K562 (cell line): ENCODE results near the gene HMBS. TPM values are rescaled to one million over a fixed set of nuclear protein-coding genes. Genes with fewer than 3 reads are reported as not detected.

Experiments used
- ATAC-seq: fragments of 200-7000 bp; cut with Tn5 transposase; 3 replicates; pipeline ENCODE4 v1.9.1; 2020; ENCODE audit warnings: moderate library complexity
- BruUV-seq: library from RNA; stranded (reverse); fragments of 400-500 nt; replicated peaks from 2 replicates; lab custom pipeline; 2021; lab: Mats Ljungman, UMichigan
- CTCF ChIA-PET: fragments of 300-600 bp; formaldehyde crosslinking; extraction: SDS; loops from one replicate; lab custom pipeline; 2021; ENCODE audit warnings: low intra/inter-chr PET ratio; lab: Yijun Ruan, JAX
- POLR2A ChIA-PET: fragments of 300-600, 350-650 bp; sonication (Branson Sonifier 250); formaldehyde crosslinking; extraction: SDS; loops from one replicate; lab custom pipeline; 2021; ENCODE audit warnings: antibody characterized with exemption, inconsistent platforms; lab: Yijun Ruan, JAX
- DNase-seq, 4 experiments: peaks; one replicate each; pipeline versions ENCODE4 v3.0.0 to v3.0.0-alpha.2; 2011 to 2018; ENCODE audit warnings: low spot score in 3 of 4, mixed read lengths in 3 of 4; ENCODE audit errors: extremely low read depth in 1 of 4
- FAIRE-seq: peaks from 2 replicates; lab custom pipeline; 2011; peaks lifted over from hg19 to GRCh38; lab: Jason Lieb, UNC
- H2AFZ ChIP-seq: 2 replicates; pipeline ENCODE4 v1.6.0; 2011; ENCODE audit warnings: low read depth, low read length, control low read depth, inconsistent platforms
- H3K27ac ChIP-seq: fragments of 200-600 bp; 3 replicates; pipeline ENCODE4 v1.8.0; 2011; ENCODE audit warnings: low read depth, mild to moderate bottlenecking, control low read depth, inconsistent platforms, low read length, moderate library complexity, mixed read lengths; ENCODE audit errors: extremely low read depth
- H3K27me3 ChIP-seq, 2 experiments: fragments of 300-600 bp in 1 of 2; 2 replicates in 1 of 2; 3 replicates in 1 of 2; pipeline versions ENCODE4 v1.6.0 to v1.8.0; 2011; ENCODE audit warnings: inconsistent platforms in 2 of 2, low read length in 2 of 2, mild to moderate bottlenecking in 1 of 2, mixed read lengths in 1 of 2, moderate library complexity in 1 of 2; ENCODE audit not compliant: control insufficient read depth in 2 of 2, insufficient read depth in 2 of 2
- H3K36me3 ChIP-seq: fragments of 300-600 bp; 3 replicates; pipeline ENCODE4 v1.8.0; 2011; ENCODE audit warnings: mild to moderate bottlenecking, low read length, inconsistent platforms; ENCODE audit not compliant: control insufficient read depth, insufficient read depth
- H3K4me1 ChIP-seq, 2 experiments: fragments of 200-600 bp in 1 of 2; replicated peaks in 1 of 2; 2 replicates in 1 of 2; 3 replicates in 1 of 2; pipeline versions ENCODE4 v1.5.1 to v1.8.0; 2011; ENCODE audit warnings: inconsistent platforms in 2 of 2, low read length in 2 of 2, mild to moderate bottlenecking in 1 of 2, mixed read lengths in 1 of 2, moderate library complexity in 1 of 2; ENCODE audit not compliant: control insufficient read depth in 2 of 2, insufficient read depth in 2 of 2
- H3K4me2 ChIP-seq: 2 replicates; pipeline ENCODE4 v1.6.1; 2011; ENCODE audit warnings: low read length, control low read depth, inconsistent platforms, mixed read lengths; ENCODE audit not compliant: insufficient read depth
- H3K4me3 ChIP-seq: fragments of 200-600 bp; sonication (generic), shearing (Covaris generic); 2 replicates; pipeline ENCODE4 v1.5.1; 2016; ENCODE audit warnings: control low read depth, inconsistent platforms
- H3K79me2 ChIP-seq: fragments of 200-600 bp; 3 replicates; pipeline ENCODE4 v1.8.0; 2011; ENCODE audit warnings: low read length, inconsistent platforms; ENCODE audit not compliant: control insufficient read depth, insufficient read depth
- H3K9ac ChIP-seq, 2 experiments: 2 replicates each; pipeline versions ENCODE4 v1.6.0 to v1.6.1; 2011; ENCODE audit warnings: low read depth in 2 of 2, low read length in 2 of 2, control low read depth in 1 of 2, inconsistent platforms in 1 of 2, mild to moderate bottlenecking in 1 of 2, mixed read lengths in 1 of 2; ENCODE audit not compliant: insufficient read depth in 1 of 2
- H3K9me1 ChIP-seq: one replicate; pipeline ENCODE4 v1.6.0; 2011; ENCODE audit warnings: inconsistent platforms, mild to moderate bottlenecking, low read length, moderate library complexity; ENCODE audit not compliant: control insufficient read depth, insufficient read depth
- H3K9me3 ChIP-seq: replicated peaks from 2 replicates; pipeline ENCODE4 v1.5.1; 2011; ENCODE audit warnings: low read depth, low read length, inconsistent platforms; ENCODE audit not compliant: control insufficient read depth, insufficient read depth
- H4K20me1 ChIP-seq: replicated peaks from 2 replicates; pipeline ENCODE4 v1.6.1; 2011; ENCODE audit warnings: low read length, inconsistent platforms, mixed read lengths; ENCODE audit not compliant: control insufficient read depth, insufficient read depth
- ARID1B ChIP-seq: fragments of 450-650 bp; IDR thresholded peaks from 2 replicates; pipeline ENCODE4 v1.6.1; 2016; ENCODE audit warnings: antibody characterized with exemption, mild to moderate bottlenecking, inconsistent platforms
- C11orf30 ChIP-seq: fragments of 450-650 bp; IDR thresholded peaks from 2 replicates; pipeline ENCODE4 v1.6.1; 2016; ENCODE audit warnings: low read depth, mild to moderate bottlenecking
- CREM ChIP-seq: IDR thresholded peaks from 2 replicates; pipeline ENCODE4 v1.6.1; 2014; ENCODE audit warnings: antibody characterized with exemption, low read depth
- DPF2 ChIP-seq: fragments of 450-650 bp; IDR thresholded peaks from 2 replicates; pipeline ENCODE4 v1.6.1; 2016
- FOSL1 ChIP-seq: fragments of 200-800 bp; sonication (Bioruptor generic); conservative IDR thresholded peaks from 2 replicates; pipeline ENCODE4 v1.6.1; 2016; ENCODE audit warnings: missing genetic modification characterization, missing compliant biosample characterization
- FOXM1 ChIP-seq, 2 experiments: fragments of 450-650 bp in 1 of 2; sonication (generic) in 1 of 2; formaldehyde crosslinking in 1 of 2; IDR thresholded peaks; 2 replicates each; pipeline versions ENCODE4 v1.6.1 to v1.9.0; 2017 to 2022; ENCODE audit warnings: low read depth in 2 of 2, mild to moderate bottlenecking in 2 of 2, missing genetic modification reagents in 1 of 2, moderate library complexity in 1 of 2
- GABPA ChIP-seq: fragments of 200-800 bp; sonication (Bioruptor generic); conservative IDR thresholded peaks from 2 replicates; pipeline ENCODE4 v1.6.1; 2016; ENCODE audit warnings: low read depth, missing genetic modification characterization, missing compliant biosample characterization
- HDAC8 ChIP-seq: fragments of 450-650 bp; IDR thresholded peaks from 2 replicates; pipeline ENCODE4 v1.6.1; 2016; ENCODE audit warnings: mild to moderate bottlenecking, missing genetic modification characterization, moderate library complexity, missing compliant biosample characterization
- KDM1A ChIP-seq, 2 experiments: fragments of 450-650 bp; IDR thresholded peaks; 2 replicates each; pipeline ENCODE4 v1.6.1; 2016; ENCODE audit warnings: mild to moderate bottlenecking in 2 of 2
- MAZ ChIP-seq, 2 experiments: fragments of 450-650 bp in 1 of 2; sonication (generic) in 1 of 2; formaldehyde crosslinking; IDR thresholded peaks in 1 of 2; conservative IDR thresholded peaks in 1 of 2; 2 replicates each; pipeline versions ENCODE4 v1.4.0 to v1.5.0; 2020; ENCODE audit warnings: mild to moderate bottlenecking in 1 of 2, missing genetic modification reagents in 1 of 2
- MTA1 ChIP-seq: fragments of 450-650 bp; IDR thresholded peaks from 2 replicates; pipeline ENCODE4 v1.6.1; 2017; ENCODE audit warnings: borderline replicate concordance
- PHF20 ChIP-seq: fragments of 450-650 bp; IDR thresholded peaks from 2 replicates; pipeline ENCODE4 v1.6.1; 2018; ENCODE audit not compliant: partially characterized antibody
- RBFOX2 ChIP-seq: fragments of 200-400 bp; formaldehyde crosslinking; IDR thresholded peaks from 2 replicates; pipeline ENCODE4 v1.6.1; 2017; ENCODE audit warnings: low read depth, mild to moderate bottlenecking, low read length, moderate library complexity
- SRSF3 ChIP-seq: fragments of 200-400 bp; formaldehyde crosslinking; IDR thresholded peaks from 2 replicates; pipeline ENCODE4 v1.6.1; 2016; ENCODE audit warnings: mild to moderate bottlenecking, low read length, moderate library complexity; ENCODE audit not compliant: insufficient read depth
- ZBED1 ChIP-seq: IDR thresholded peaks from 2 replicates; pipeline ENCODE4 v1.6.1; 2014
- ZBTB11 ChIP-seq, 3 experiments: fragments of 200-800 bp in 1 of 3; fragments of 250-450 bp in 1 of 3; fragments of 450-650 bp in 1 of 3; sonication (Bioruptor Pico) in 1 of 3; sonication (Bioruptor generic) in 1 of 3; formaldehyde crosslinking in 1 of 3; IDR thresholded peaks; 2 replicates each; pipeline versions ENCODE4 v1.6.1 to v1.8.0; 2016 to 2022; ENCODE audit warnings: mild to moderate bottlenecking in 2 of 3, missing genetic modification characterization in 2 of 3, missing compliant biosample characterization in 1 of 3, moderate library complexity in 1 of 3
- WGBS: fragments of 100-300 bp; shearing (Covaris generic); methylation state at CpG from one replicate; pipeline ENCODE4 v1.1.6; 2016; ENCODE audit warnings: low coverage, mixed read lengths; ENCODE audit not compliant: insufficient coverage; ENCODE audit errors: missing lambda C conversion rate; 5-methylcytosine and 5-hydroxymethylcytosine counted together
- in situ Hi-C: fragments of 300-500 bp; cut with MboI; formaldehyde crosslinking; loops from 4 replicates; pipeline ENCODE4 v1.15.0; 2018; ENCODE audit warnings: inconsistent platforms, mixed read lengths
- intact Hi-C: fragments of 100-400 bp; cut with micrococcal nuclease; formaldehyde crosslinking; loops from 2 replicates; pipeline ENCODE4 v1.14.2; 2022
- polyA plus RNA-seq, 8 experiments: library from polyadenylated mRNA; depleted of rRNA in 4 of 8; stranded (reverse) in 5 of 8; unstranded in 3 of 8; fragments of >200 nt; fragmentation: Nextera tagmentation in 2 of 8; fragmentation: Illumina TruSeq in 1 of 8; extraction: Ambion mirVana in 2 of 8; extraction: Trizol in 1 of 8; gene quantifications; 2 replicates each; pipeline versions ENCODE4 v1.2.1 to v1.2.3, GENCODE V29; 2011 to 2014; ENCODE audit warnings: inconsistent platforms in 1 of 8, missing spikeins in 1 of 8
- total RNA-seq, 7 experiments: library from RNA; depleted of rRNA in 6 of 7; stranded (reverse); fragments of >200 nt in 6 of 7; fragmentation: Illumina TruSeq in 2 of 7; extraction: Trizol in 2 of 7; gene quantifications; 2 replicates each; pipeline versions ENCODE4 v1.2.1 to v1.2.3, GENCODE V29; 2011 to 2021; ENCODE audit warnings: low replicate concordance in 1 of 7
- TF ChIP-seq, protein P1 (sequence below): sonication (generic); formaldehyde crosslinking; IDR thresholded peaks from 2 replicates; pipeline ENCODE4 v1.8.1; 2023; ENCODE audit warnings: mild to moderate bottlenecking, missing genetic modification reagents

HMBS gene
- total and polyA plus RNA-seq, 9 of the 15 experiments (the other 6 are each of a cell fraction or from before 2014, with no cell fraction given), result 56.9 to 385 (median 286) TPM

GRCh38 chr11:119108146-119108856, 23.6 kb downstream of the HMBS start:
- Histone ChIP-seq H3K36me3 (peaks cover 46% of the 10 kb centered on the region; the same call in 2 of the 3 replicates), H4K20me1 (peaks cover 18% of the 10 kb centered on the region), H3K4me3 (peak overlapping the region; percentile 94), H3K4me2 (peak overlapping the region; percentile 99), H3K27ac (peak overlapping the region; percentile 83), H3K9ac (peak overlapping the region; percentile 71 to 94), H3K9me1 (no peaks in the 10 kb centered on the region), H3K4me1 (peaks cover 35 to 37% of the 10 kb centered on the region in 2 experiments), H3K79me2 (peaks cover 41% of the 10 kb centered on the region), H2AFZ (peak overlapping the region; percentile 64), H3K9me3 (no peaks in the 10 kb centered on the region), H3K27me3 (no peaks in the 10 kb centered on the region)
- DNase-seq (peak; percentile 56 to 89 (median 74)), FAIRE-seq (peak; percentile 94), ATAC-seq (peak; percentile 71)
- BruUV-seq, result TSS peak; percentile 77
- ChIA-PET POLR2A (interaction anchor here (0.5 to 5.8 kb wide), 12 partner anchors 10 to 539 kb away, joined by 3 to 75 read pairs (median 4); partner anchors contain the start of genes HINFP, MCAM and NLRX1), CTCF (no interaction called here)
- in situ Hi-C loops, result no loop called here
- WGBS, result 0% methylated on average over 8 of the region's 8 CpGs
- intact Hi-C loops, result loop anchor here (5.0 kb wide), 1 partner anchor 269 kb away; no protein-coding TSS in a partner anchor
- TF ChIP-seq, protein P1, sequence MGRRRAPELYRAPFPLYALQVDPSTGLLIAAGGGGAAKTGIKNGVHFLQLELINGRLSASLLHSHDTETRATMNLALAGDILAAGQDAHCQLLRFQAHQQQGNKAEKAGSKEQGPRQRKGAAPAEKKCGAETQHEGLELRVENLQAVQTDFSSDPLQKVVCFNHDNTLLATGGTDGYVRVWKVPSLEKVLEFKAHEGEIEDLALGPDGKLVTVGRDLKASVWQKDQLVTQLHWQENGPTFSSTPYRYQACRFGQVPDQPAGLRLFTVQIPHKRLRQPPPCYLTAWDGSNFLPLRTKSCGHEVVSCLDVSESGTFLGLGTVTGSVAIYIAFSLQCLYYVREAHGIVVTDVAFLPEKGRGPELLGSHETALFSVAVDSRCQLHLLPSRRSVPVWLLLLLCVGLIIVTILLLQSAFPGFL (CRISPR knock-in tag), result no peak
- no peak for TF ChIP-seq HDAC8 (tag)
- TF ChIP-seq RBFOX2, result no peak
- TF ChIP-seq GABPA (tag), result peak; percentile 90
- 0 out of 2 replicates have a peak, but pooled peaks have one; percentile 31 for TF ChIP-seq C11orf30
- no peak; the same call in 1 of the 2 replicates for TF ChIP-seq FOSL1 (tag)
- peak; percentile 39 to 58; a peak in 3 of 4 replicates for TF ChIP-seq KDM1A (IDR thresholded peaks at IDR 0.05)
- peak; percentile 80 for TF ChIP-seq CREM
- no peak for TF ChIP-seq PHF20
- TF ChIP-seq MTA1, result no peak
- peak in 2 of 3 experiments; percentile 49 to 66; a peak in 3 of 6 replicates for TF ChIP-seq ZBTB11 (CRISPR knock-in tag; IDR thresholded peaks at IDR 0.05)
- peak; percentile 63 to 68 for TF ChIP-seq MAZ (CRISPR knock-in tag; conservative IDR thresholded peaks at IDR 0.05 in 1 of 2, IDR thresholded peaks at IDR 0.05 in 1 of 2)
- peak; percentile 32; the same call in 1 of the 2 replicates for TF ChIP-seq ARID1B
- TF ChIP-seq SRSF3, result no peak
- TF ChIP-seq ZBED1, result 0 out of 2 replicates have a peak, but pooled peaks have one; percentile 30
- TF ChIP-seq FOXM1 (IDR thresholded peaks at IDR 0.05; ENCODE audit: low read depth), result no peak
- TF ChIP-seq FOXM1 (CRISPR knock-in tag; IDR thresholded peaks at IDR 0.05; ENCODE audit: low read depth), result no peak
- peak; percentile 61; the same call in 1 of the 2 replicates for TF ChIP-seq DPF2
